Kasumi-1 (cell line): ENCODE data around the gene DPAGT1.
"Not testable (repeated sequence)": the region's sequence is repeated elsewhere in the genome, so short reads cannot be mapped to it uniquely, and the experiment has no call there.

Experiments used
- DNase-seq, 2 experiments: peaks; one replicate each; lab custom pipeline; 2025; lab: John Stamatoyannopoulos, UW

Gene DPAGT1

GRCh38 chr11:119115484-119116234, 14.0 kb upstream of the DPAGT1 start:
- DNase-seq = no peak

GRCh38 chr11:119114351-119114750, 12.7 kb upstream of the DPAGT1 start:
- DNase-seq = no peak

GRCh38 chr11:119113716-119114115, 12.1 kb upstream of the DPAGT1 start:
- DNase-seq = no peak

GRCh38 chr11:119112314-119113020, 10.8 kb upstream of the DPAGT1 start:
- DNase-seq = no peak

GRCh38 chr11:119111361-119111925, 9.8 kb upstream of the DPAGT1 start:
- DNase-seq = no peak

GRCh38 chr11:119110439-119110838, 8.8 kb upstream of the DPAGT1 start:
- no peak for DNase-seq

GRCh38 chr11:119109843-119110242, 8.2 kb upstream of the DPAGT1 start:
- DNase-seq = no peak

GRCh38 chr11:119108857-119109221, 7.2 kb upstream of the DPAGT1 start:
- no peak for DNase-seq

- DNase-seq = peak; percentile 30 to 36
Observed at GRCh38 chr11:119108146-119108856, 6.6 kb upstream of the DPAGT1 start.

- DNase-seq = no peak
Observed at GRCh38 chr11:119107538-119108145, 6.0 kb upstream of the DPAGT1 start.

- peak; percentile 89 to 92 for DNase-seq
Observed at GRCh38 chr11:119106564-119107537, 5.2 kb upstream of the DPAGT1 start, which contains the start of gene C2CD2L. Gene C2CD2L (plus strand): TSS chr11:119107344. CDS start chr11:119107742, 398 bp downstream.

GRCh38 chr11:119103793-119104192, 2.1 kb upstream of the DPAGT1 start:
- DNase-seq = peak in 1 of 2 experiments; percentile 42

- DNase-seq = not testable (repeated sequence)
Observed at GRCh38 chr11:119103161-119103664, 1.6 kb upstream of the DPAGT1 start.

- no peak for DNase-seq
Observed at GRCh38 chr11:119100994-119101758, 477 bp downstream of the DPAGT1 start.

- DNase-seq = peak; percentile 70 to 78
Observed at GRCh38 chr11:119100246-119100970, 1.2 kb downstream of the DPAGT1 start.

GRCh38 chr11:119099711-119100110, 1.9 kb downstream of the DPAGT1 start:
- no peak for DNase-seq

- peak; percentile 99 for DNase-seq
Observed at GRCh38 chr11:119095066-119095880, 6.4 kb downstream of the DPAGT1 start.

GRCh38 chr11:119094816-119095065, 6.9 kb downstream of the DPAGT1 start:
- peak in 1 of 2 experiments; percentile 35 for DNase-seq
